ENCODE data around the gene ARL6IP6.

The ARL6IP6 gene

DNA sequence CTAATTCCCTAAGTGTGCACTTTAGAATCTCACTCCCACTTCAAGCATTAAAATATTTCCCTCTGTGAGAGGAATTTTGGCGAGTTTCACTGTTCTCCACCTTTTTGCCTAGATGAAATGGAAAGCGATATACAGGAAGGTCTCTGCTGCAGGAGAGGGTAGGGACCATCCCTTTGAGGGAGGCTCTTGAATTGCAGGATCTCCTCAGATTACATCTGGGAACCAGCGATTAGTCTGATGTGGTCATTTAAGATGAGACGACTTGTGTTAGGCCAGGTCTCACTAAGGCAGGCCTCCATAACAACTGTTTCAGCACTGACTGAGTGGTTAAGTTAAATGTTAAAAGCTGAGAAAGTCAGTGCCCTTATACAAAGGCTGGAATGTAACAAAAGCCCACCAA is 74.6 kb downstream of the ARL6IP6 start:
- in situ Hi-C loops (cut with MboI; ENCODE audit: low sequenced_read_pairs), result no loop called here

DNA sequence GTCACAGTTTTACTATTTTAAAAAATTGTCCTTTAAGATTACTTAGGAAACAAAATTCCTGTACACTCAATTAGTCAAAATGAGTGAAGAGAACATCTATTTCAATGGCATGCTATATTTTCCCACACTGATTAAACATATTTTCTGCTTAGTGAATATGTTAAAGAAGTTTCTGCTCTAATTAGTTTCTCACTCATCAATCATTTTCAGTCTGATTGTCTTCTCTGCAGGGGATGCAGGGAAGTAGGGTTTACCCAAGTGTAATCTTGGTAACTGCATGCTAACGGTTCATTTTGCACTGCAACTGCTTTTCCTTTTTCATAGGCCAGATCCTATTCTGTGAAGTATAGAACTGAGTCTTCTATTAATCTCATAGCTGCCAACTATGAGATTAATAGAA is 78.5 kb downstream of the ARL6IP6 start:
- in situ Hi-C loops (cut with MboI; ENCODE audit: low sequenced_read_pairs), result no loop called here

DNA sequence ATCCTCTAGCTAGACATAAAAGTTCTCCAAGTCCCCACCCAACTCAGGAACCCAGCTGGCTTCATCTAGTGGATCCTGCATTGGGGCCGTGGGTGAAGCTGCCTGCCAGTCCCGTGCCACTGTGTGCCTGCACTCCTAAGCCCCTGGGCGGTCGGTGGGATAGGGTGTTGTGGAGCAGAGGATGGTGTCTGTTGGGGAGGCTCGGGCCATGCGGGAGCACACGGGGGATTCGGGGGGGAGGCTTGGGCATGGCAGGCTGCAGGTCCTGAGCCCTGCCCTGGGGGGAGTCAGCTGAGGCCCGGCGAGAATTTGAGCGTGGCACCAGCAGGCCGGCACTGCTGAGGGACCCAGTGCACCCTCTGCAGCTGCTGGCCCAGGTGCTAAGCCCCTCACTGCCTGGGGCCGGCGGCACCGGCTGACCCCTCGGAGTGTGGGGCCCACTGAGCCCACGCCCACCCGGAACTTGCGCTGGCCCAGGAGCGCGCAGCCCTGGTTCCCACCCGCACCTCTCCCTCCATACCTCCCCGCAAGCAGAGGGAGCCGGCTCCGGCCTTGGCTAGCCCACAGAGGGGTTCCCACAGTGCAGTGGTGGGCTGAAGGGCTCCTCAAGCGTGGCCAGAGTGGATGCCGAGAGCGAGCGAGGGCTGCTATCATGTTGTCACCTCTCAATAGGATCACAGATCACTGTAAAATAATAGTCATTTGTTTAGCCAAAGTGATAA is 86.4 kb downstream of the ARL6IP6 start:
- in situ Hi-C loops (cut with MboI; ENCODE audit: low sequenced_read_pairs), result no loop called here

DNA sequence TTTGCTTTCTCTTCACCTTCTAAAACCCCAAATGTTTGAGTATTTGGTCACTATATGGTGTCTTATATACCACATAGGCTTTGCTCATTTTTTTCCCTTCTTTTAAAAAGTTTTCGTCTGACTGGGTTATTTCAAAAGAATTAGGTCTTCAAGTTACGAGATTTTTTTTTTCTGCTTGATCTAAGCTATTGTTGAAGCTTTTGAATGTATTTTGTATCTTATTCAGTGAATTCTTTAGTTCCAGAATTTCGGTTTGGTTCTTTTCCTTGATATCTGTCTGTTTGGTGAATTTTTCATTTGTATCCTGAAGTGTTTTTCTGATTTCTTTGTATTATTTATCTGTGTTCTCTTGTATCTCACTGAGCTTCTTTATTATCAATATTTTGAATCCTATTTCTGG is 93.5 kb downstream of the ARL6IP6 start:
- in situ Hi-C loops (cut with MboI; ENCODE audit: low sequenced_read_pairs), result no loop called here

Data from HL-60/S4 treated with retinoic acid at 250 ng/mL for 4 days and 3 days (cell line).